ENCODE results near the gene CD300H. TPM values are rescaled to one million over a fixed set of nuclear protein-coding genes. Genes with fewer than 3 reads are reported as not detected.
A peak's percentile ranks its signal among the peaks of the same experiment; 100 is the strongest.

The CD300H gene
- total and polyA plus RNA-seq, 11 donors: 0.30 to 1.5 (median 0.69) TPM; not detected in 7

GRCh38 chr17:74541176-74542111 is 25.9 kb downstream of the CD300H start:
- ATAC-seq (no peak), DNase-seq (no peak)
- intact Hi-C loops (cut with DNase I): no loop called here
- Histone ChIP-seq H3K27ac (no peak overlapping the region), H3K27me3 (peaks cover 0 to 5% (median 0%) of the 10 kb centered on the region in 9 donors), H3K4me3 (no peak overlapping the region), H3K9me3 (no peaks in the 10 kb centered on the region), H3K36me3 (no peaks in the 10 kb centered on the region), H3K4me1 (peaks cover 0 to 5% (median 0%) of the 10 kb centered on the region in 12 donors)
- TF ChIP-seq, protein P1, sequence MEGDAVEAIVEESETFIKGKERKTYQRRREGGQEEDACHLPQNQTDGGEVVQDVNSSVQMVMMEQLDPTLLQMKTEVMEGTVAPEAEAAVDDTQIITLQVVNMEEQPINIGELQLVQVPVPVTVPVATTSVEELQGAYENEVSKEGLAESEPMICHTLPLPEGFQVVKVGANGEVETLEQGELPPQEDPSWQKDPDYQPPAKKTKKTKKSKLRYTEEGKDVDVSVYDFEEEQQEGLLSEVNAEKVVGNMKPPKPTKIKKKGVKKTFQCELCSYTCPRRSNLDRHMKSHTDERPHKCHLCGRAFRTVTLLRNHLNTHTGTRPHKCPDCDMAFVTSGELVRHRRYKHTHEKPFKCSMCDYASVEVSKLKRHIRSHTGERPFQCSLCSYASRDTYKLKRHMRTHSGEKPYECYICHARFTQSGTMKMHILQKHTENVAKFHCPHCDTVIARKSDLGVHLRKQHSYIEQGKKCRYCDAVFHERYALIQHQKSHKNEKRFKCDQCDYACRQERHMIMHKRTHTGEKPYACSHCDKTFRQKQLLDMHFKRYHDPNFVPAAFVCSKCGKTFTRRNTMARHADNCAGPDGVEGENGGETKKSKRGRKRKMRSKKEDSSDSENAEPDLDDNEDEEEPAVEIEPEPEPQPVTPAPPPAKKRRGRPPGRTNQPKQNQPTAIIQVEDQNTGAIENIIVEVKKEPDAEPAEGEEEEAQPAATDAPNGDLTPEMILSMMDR (IDR thresholded peaks at IDR 0.05): no peak
- TF ChIP-seq POLR2A (IDR thresholded peaks at IDR 0.05): no peak
- WGBS, 4 donors: 71 to 83% (median 77%) methylated on average over 19 to 23 of the region's 23 CpGs

DNA sequence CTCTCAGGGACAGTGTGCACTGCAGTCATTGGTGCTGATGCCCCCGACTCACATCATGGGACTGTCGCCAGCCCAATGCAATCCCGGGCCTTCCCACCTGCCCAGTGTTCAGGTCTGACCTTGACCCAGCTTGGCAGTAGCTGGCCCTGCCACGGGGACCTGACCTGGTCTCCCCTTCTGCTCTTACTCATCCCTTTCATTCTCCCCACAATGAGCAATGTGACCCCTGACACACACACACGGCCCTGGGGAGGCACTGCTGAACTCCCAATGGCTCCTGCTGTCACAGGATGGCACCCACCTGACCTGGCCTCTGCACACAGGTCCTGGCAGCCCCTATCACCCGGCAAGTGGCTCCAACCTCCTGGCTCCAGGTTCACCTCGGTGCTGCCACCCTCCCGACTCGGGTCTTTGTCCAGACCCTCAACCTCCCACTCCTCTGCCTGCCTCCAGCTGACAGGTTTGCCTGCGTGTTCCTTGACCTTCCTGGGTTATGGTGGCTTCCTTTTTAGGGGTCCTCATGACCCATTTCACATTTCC is 28.0 kb downstream of the CD300H start:
- no peak for ATAC-seq

DNA sequence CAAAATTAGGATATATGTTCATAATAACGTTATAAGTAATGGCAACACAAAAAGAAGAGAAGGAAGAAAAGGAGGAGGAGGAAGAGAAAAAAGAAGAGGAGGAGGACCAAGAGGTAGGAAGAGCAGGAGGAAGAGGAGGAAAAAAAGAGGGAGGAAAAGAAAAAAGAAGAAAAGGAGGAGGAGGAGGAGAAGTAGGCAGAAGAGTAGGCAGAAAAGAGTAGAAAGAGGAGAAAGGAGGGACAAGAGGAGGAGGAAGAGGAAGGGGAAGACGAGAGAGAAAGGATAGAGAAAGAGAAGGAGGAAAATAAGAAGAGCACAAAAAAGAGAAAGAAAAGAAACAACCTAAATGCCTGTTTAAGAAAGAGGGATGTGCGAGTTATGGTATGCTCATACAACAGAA is 30.4 kb downstream of the CD300H start:
- Histone ChIP-seq H3K9me3 (peaks cover 0 to 9% (median 0%) of the 10 kb centered on the region in 12 donors), H3K4me1 (peaks cover 0 to under 1% (median 0%) of the 10 kb centered on the region in 12 donors)
- no peak for TF ChIP-seq POLR2A (IDR thresholded peaks at IDR 0.05)
- TF ChIP-seq, protein P1 (IDR thresholded peaks at IDR 0.05): no peak

More for the DNA sequence above, 28.0 kb downstream of the CD300H start:
- peaks cover 0 to 9% (median 0%) of the 10 kb centered on the region in 12 donors for H3K9me3 ChIP-seq
- no peak overlapping the region for H3K4me3 ChIP-seq
- TF ChIP-seq, protein P1 (IDR thresholded peaks at IDR 0.05): no peak
- no peak for TF ChIP-seq POLR2A (IDR thresholded peaks at IDR 0.05)
- WGBS, 4 donors: 69 to 77% (median 73%) methylated on average over 10 of the region's 10 CpGs
- no peak overlapping the region for H3K27ac ChIP-seq
- H3K36me3 ChIP-seq: no peaks in the 10 kb centered on the region
- H3K27me3 ChIP-seq: peaks cover 0 to 12% (median 0%) of the 10 kb centered on the region in 9 donors
- intact Hi-C loops (cut with DNase I): no loop called here
- no peak for DNase-seq
- H3K4me1 ChIP-seq: no peaks in the 10 kb centered on the region

GRCh38 chr17:74532115-74532514 is 35.2 kb downstream of the CD300H start:
- TF ChIP-seq POLR2A (IDR thresholded peaks at IDR 0.05): no peak
- TF ChIP-seq, protein P1 (IDR thresholded peaks at IDR 0.05): no peak
- intact Hi-C loops (cut with DNase I): no loop called here
- no peaks in the 10 kb centered on the region for H3K36me3 ChIP-seq
- H3K4me1 ChIP-seq: peaks cover 0 to 25% (median 0%) of the 10 kb centered on the region in 12 donors
- ATAC-seq (peak; percentile 46 to 83 (median 78)), DNase-seq (peak in 4 of 5 donors; percentile 49 to 69 (median 60))
- peak overlapping the region in 5 of 12 donors; percentile 1 to 47 (median 23) for H3K4me3 ChIP-seq
- peaks cover 0 to 15% (median 0%) of the 10 kb centered on the region in 9 donors for H3K27me3 ChIP-seq
- peak overlapping the region in 3 of 12 donors; percentile 5 to 80 (median 43) for H3K27ac ChIP-seq
- H3K9me3 ChIP-seq: peaks cover 0 to 9% (median 0%) of the 10 kb centered on the region in 12 donors
- 67 to 73% (median 70%) methylated on average over 10 of the region's 10 CpGs for WGBS, 4 donors

More for the DNA sequence above, 30.4 kb downstream of the CD300H start:
- intact Hi-C loops (cut with DNase I): no loop called here
- 72 to 77% (median 74%) methylated on average over 3 of the region's 3 CpGs for WGBS, 4 donors
- Histone ChIP-seq H3K4me3 (no peak overlapping the region), H3K27me3 (peaks cover 0 to 11% (median 0%) of the 10 kb centered on the region in 9 donors), H3K27ac (no peak overlapping the region), H3K36me3 (no peaks in the 10 kb centered on the region)
- ATAC-seq: no peak
- DNase-seq: no peak
